Psoas muscle (tissue), 8 donors: ENCODE data around the gene ZBTB16. TPM values are rescaled to one million over a fixed set of nuclear protein-coding genes. Genes with fewer than 3 reads are reported as not detected.

Experiments
- ATAC-seq, 4 donors: fragments of 200-7000 bp; cut with Tn5 transposase; one replicate each; pipeline ENCODE4 v1.9.1; 2020; ENCODE audit warnings: moderate library complexity in 3 of 4, mild to moderate bottlenecking in 2 of 4
- DNase-seq, 2 donors: peaks; one replicate each; pipeline ENCODE4 v3.0.0-alpha.2; 2020
- H3K27ac ChIP-seq: fragments of 200-600 bp; one replicate; pipeline ENCODE4 v1.8.0; 2022
- H3K27me3 ChIP-seq, 3 donors: fragments of 200-600 bp in 1 of 3; one replicate each; pipeline versions ENCODE4 v1.6.1 to v1.8.0; 2013 to 2022; ENCODE audit warnings: low read length in 2 of 3, mild to moderate bottlenecking in 2 of 3, moderate library complexity in 1 of 3; ENCODE audit not compliant: insufficient read depth in 3 of 3
- H3K36me3 ChIP-seq, 2 donors: fragments of 200-600 bp in 1 of 2; one replicate each; pipeline versions ENCODE4 v1.6.1 to v1.8.0; 2013 to 2022; ENCODE audit warnings: low read depth in 1 of 2, mild to moderate bottlenecking in 1 of 2, moderate library complexity in 1 of 2; ENCODE audit not compliant: insufficient read depth in 1 of 2
- H3K4me1 ChIP-seq: fragments of 200-600 bp; one replicate; pipeline ENCODE4 v1.8.0; 2022
- H3K4me3 ChIP-seq: fragments of 200-600 bp; one replicate; pipeline ENCODE4 v1.8.0; 2022; ENCODE audit warnings: mild to moderate bottlenecking
- H3K9me3 ChIP-seq: fragments of 200-600 bp; one replicate; pipeline ENCODE4 v1.8.0; 2022
- WGBS, 3 donors: extraction: QIAGEN DNeasy Blood & Tissue Kit; methylation state at CpG; one replicate each; pipeline versions ENCODE4 v1.1.6 to v1.1.7; 2013; 5-methylcytosine and 5-hydroxymethylcytosine counted together
- intact Hi-C, 2 donors: fragments of 100-400 bp; cut with DNase I; formaldehyde crosslinking; loops; one replicate each; pipeline versions ENCODE4 v1.11.0 to v1.14.2; 2022
- polyA plus RNA-seq, 3 donors: library from polyadenylated mRNA; stranded (reverse); fragments of 200-250 nt; gene quantifications; one replicate each; pipeline ENCODE4 v1.2.3, GENCODE V29; 2013
- total RNA-seq, 4 donors: library from RNA; stranded (reverse); fragmentation: NEBNext Ultra II Directional in 2 of 4; extraction: Animal tissue kit (Norgen Biotek cat#: 25700) in 2 of 4; gene quantifications; one replicate each; pipeline versions ENCODE4 v1.2.1 to v1.2.4, GENCODE V29; 2021 to 2023
- TF ChIP-seq, protein P1 (sequence below): fragments of 200-600 bp; IDR thresholded peaks from one replicate; pipeline ENCODE4 v1.8.0; 2022; ENCODE audit warnings: antibody characterized with exemption
- donor health status: healthy with polysubstance abuse.
- donor health status: DM: no; HTN: no; CAD: no; lungs with moderate emphysema.
- donor health status: Bipolar disorder and iron deficiency.
- donor health status: healthy.
- donor health status: DM: yes; HTN: yes; CAD: no.
- donor health status: DM: no; HTN: no; CAD: no.
- donor health status: DM: no; HTN: no; CAD: no.
- donor health status: DM: yes; HTN: yes; CAD: no.

The ZBTB16 gene
- total and polyA plus RNA-seq, 7 donors: 11.7 to 299 (median 89.8) TPM

GRCh38 chr11:114284914-114285313, 225.4 kb downstream of the ZBTB16 start:
- 93 to 96% (median 94%) methylated on average over 7 of the region's 7 CpGs for WGBS, 3 donors
- H3K36me3 ChIP-seq: no peaks in the 10 kb centered on the region

GRCh38 chr11:114285599-114285998, 226.1 kb downstream of the ZBTB16 start:
- peaks cover 3% of the 10 kb centered on the region for H3K4me1 ChIP-seq
- ATAC-seq: no peak
- intact Hi-C loops: no loop called here
- H3K36me3 ChIP-seq: no peaks in the 10 kb centered on the region
- 96 to 97% (median 96%) methylated on average over 3 of the region's 3 CpGs for WGBS, 3 donors
- TF ChIP-seq, protein P1, sequence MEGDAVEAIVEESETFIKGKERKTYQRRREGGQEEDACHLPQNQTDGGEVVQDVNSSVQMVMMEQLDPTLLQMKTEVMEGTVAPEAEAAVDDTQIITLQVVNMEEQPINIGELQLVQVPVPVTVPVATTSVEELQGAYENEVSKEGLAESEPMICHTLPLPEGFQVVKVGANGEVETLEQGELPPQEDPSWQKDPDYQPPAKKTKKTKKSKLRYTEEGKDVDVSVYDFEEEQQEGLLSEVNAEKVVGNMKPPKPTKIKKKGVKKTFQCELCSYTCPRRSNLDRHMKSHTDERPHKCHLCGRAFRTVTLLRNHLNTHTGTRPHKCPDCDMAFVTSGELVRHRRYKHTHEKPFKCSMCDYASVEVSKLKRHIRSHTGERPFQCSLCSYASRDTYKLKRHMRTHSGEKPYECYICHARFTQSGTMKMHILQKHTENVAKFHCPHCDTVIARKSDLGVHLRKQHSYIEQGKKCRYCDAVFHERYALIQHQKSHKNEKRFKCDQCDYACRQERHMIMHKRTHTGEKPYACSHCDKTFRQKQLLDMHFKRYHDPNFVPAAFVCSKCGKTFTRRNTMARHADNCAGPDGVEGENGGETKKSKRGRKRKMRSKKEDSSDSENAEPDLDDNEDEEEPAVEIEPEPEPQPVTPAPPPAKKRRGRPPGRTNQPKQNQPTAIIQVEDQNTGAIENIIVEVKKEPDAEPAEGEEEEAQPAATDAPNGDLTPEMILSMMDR: no peak
- no peaks in the 10 kb centered on the region for H3K9me3 ChIP-seq
- no peaks in the 10 kb centered on the region for H3K27me3 ChIP-seq
- no peak for DNase-seq
- no peak overlapping the region for H3K27ac ChIP-seq
- H3K4me3 ChIP-seq: no peak overlapping the region

More at GRCh38 chr11:114284914-114285313, 225.4 kb downstream of the ZBTB16 start:
- DNase-seq (no peak), ATAC-seq (no peak)
- TF ChIP-seq, protein P1: no peak
- Histone ChIP-seq H3K9me3 (no peaks in the 10 kb centered on the region), H3K4me1 (peaks cover 3% of the 10 kb centered on the region), H3K27ac (no peak overlapping the region), H3K27me3 (no peaks in the 10 kb centered on the region), H3K4me3 (no peak overlapping the region)
- intact Hi-C loops: loop anchor here in 1 of 2 donors (5.0 kb wide), 1 partner anchor 477 kb away; no protein-coding TSS in a partner anchor

DNA sequence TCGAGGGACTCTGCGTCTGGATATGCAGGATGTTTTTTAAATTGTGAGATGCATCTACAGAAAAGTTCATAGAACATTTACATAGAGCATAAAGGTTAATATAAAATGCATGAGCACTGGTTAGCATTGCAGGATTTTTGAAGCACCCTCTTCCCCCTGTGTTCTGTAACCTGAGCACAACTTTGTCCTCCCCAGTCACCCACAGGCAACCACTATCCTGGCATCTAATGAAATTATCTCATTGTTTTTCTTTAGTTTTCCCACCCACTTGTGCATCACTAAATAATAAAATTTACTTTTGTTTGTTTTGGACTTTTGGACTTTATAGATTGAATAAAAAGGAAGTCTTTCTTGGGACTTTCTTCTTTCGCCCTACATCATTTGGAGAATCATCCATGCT, 226.7 kb downstream of the ZBTB16 start:
- DNase-seq: no peak
- H3K27ac ChIP-seq: no peak overlapping the region
- no peak for ATAC-seq
- WGBS, 3 donors: 94 to 98% (median 97%) methylated on average over 3 of the region's 3 CpGs
- H3K36me3 ChIP-seq: no peaks in the 10 kb centered on the region
- no peak overlapping the region for H3K4me3 ChIP-seq
- no peaks in the 10 kb centered on the region for H3K9me3 ChIP-seq
- H3K27me3 ChIP-seq: peaks cover 0 to under 1% (median 0%) of the 10 kb centered on the region in 3 donors
- intact Hi-C loops: no loop called here
- TF ChIP-seq, protein P1: no peak
- H3K4me1 ChIP-seq: peaks cover 4% of the 10 kb centered on the region

GRCh38 chr11:114287154-114287553, 227.6 kb downstream of the ZBTB16 start:
- no peak overlapping the region for H3K27ac ChIP-seq
- peaks cover 12% of the 10 kb centered on the region for H3K4me1 ChIP-seq
- no peaks in the 10 kb centered on the region for H3K9me3 ChIP-seq
- TF ChIP-seq, protein P1: no peak
- 87 to 94% (median 93%) methylated on average over 2 of the region's 2 CpGs for WGBS, 3 donors
- H3K27me3 ChIP-seq: peaks cover 0 to 2% (median 0%) of the 10 kb centered on the region in 3 donors
- intact Hi-C loops: no loop called here
- H3K36me3 ChIP-seq: no peaks in the 10 kb centered on the region
- ATAC-seq (no peak), DNase-seq (no peak)
- H3K4me3 ChIP-seq: no peak overlapping the region

- DNase-seq (no peak), ATAC-seq (no peak)
- Histone ChIP-seq H3K27me3 (peaks cover 0 to 2% (median 0%) of the 10 kb centered on the region in 3 donors), H3K4me1 (peaks cover 22% of the 10 kb centered on the region), H3K9me3 (no peaks in the 10 kb centered on the region), H3K36me3 (no peaks in the 10 kb centered on the region), H3K4me3 (no peak overlapping the region), H3K27ac (no peak overlapping the region)
- TF ChIP-seq, protein P1: no peak
- intact Hi-C loops: no loop called here
- 80 to 84% (median 81%) methylated on average over 2 of the region's 2 CpGs for WGBS, 3 donors
Observed at GRCh38 chr11:114288136-114288535, 228.6 kb downstream of the ZBTB16 start.
